Measurements from ENCODE around the gene BBS9.

Gene BBS9

GRCh38 chr7:33547880-33548279, 418.5 kb downstream of the BBS9 start:
- DNase-seq (ENCODE audit: low spot score): no peak

- no peak for DNase-seq (ENCODE audit: low spot score)
These were observed 421.0 kb downstream of the BBS9 start for GRCh38 chr7:33550363-33550762.

DNA sequence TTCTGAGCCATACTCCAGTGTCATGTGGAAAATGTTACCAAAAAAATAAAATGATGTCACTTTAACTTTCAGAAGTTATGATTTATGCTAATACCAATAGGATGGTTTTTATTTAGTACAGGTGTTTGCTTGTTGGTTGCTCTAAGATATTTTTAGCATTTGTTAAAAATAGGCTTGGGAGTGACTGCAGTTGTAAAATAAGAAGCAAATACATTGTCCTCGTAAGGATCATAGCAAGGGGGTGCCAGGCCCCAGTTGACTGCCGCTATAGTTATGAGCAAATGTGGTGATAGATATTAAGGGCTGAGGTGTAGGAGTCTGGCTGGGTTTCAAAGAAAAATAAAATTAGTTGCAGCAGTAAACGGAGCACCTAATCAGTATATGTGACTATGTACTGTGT, 421.6 kb downstream of the BBS9 start:
- DNase-seq (ENCODE audit: low spot score): no peak

DNA sequence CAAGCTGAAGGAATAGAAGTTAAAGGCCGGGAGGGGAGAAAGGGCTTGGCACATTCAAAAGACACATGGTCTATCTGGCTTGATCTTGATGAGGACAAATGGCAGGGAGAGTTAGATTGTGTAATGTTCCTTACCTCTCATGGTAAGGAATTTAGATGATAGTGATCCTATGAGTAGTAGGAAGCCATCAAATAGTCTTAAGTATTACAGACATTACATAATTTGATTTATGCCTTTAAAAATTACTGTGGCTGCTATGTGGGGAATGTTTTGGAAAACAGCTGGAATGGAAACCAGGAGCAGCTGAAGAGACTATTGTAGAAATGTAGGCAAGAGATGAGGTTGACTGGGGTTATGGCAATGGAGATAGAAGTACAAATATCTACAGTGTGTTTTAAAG, 424.7 kb downstream of the BBS9 start:
- no peak for DNase-seq (ENCODE audit: low spot score)

GRCh38 chr7:33554576-33554975, 425.2 kb downstream of the BBS9 start:
- no peak for DNase-seq (ENCODE audit: low spot score)

DNA sequence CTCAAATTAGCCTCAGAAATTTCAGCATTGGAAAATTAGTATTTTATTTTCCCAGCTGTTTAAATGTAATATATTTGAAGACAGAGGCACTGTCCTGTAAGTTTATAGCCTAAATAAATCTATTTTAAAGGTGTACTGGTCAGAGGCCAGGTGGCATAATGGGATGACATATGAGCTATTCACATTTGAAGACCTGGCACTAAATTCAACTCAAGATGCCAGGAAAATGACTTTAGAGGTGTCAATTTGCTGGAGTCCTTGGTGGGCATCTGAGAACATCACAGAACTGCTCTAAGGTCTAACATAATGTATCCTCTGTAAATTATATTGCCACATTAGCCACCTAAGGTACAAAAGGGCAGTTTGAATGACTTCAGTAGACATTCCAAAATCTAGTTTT, 427.1 kb downstream of the BBS9 start:
- DNase-seq (ENCODE audit: low spot score): no peak

GRCh38 chr7:33558549-33559323, 429.4 kb downstream of the BBS9 start:
- DNase-seq (ENCODE audit: low spot score): no peak

GRCh38 chr7:33559324-33559710, 430.0 kb downstream of the BBS9 start:
- DNase-seq (ENCODE audit: low spot score): no peak

DNA sequence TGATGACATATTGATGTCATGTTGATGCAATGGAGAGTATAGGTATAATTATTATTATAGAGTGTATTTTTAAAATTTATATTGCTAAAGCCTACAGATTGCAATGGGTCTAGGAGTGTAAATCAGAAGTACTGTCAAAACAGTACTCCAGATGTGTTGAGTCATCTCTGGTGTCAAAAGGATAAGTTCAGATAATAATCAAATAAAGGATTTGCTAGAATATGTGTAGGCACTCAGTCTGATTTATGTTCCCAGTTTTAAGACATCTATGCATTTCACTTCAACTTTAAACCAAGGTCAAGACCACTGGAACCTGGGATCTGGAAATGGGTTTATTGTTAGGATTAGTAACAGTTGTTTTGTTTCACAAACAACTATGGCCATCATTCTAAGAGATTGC, 433.6 kb downstream of the BBS9 start:
- DNase-seq (ENCODE audit: low spot score): no peak

- no peak for DNase-seq (ENCODE audit: low spot score)
These were observed 434.3 kb downstream of the BBS9 start for GRCh38 chr7:33563651-33564050.

- no peak for DNase-seq (ENCODE audit: low spot score)
These were observed 448.8 kb downstream of the BBS9 start for GRCh38 chr7:33578166-33578565.

DNA sequence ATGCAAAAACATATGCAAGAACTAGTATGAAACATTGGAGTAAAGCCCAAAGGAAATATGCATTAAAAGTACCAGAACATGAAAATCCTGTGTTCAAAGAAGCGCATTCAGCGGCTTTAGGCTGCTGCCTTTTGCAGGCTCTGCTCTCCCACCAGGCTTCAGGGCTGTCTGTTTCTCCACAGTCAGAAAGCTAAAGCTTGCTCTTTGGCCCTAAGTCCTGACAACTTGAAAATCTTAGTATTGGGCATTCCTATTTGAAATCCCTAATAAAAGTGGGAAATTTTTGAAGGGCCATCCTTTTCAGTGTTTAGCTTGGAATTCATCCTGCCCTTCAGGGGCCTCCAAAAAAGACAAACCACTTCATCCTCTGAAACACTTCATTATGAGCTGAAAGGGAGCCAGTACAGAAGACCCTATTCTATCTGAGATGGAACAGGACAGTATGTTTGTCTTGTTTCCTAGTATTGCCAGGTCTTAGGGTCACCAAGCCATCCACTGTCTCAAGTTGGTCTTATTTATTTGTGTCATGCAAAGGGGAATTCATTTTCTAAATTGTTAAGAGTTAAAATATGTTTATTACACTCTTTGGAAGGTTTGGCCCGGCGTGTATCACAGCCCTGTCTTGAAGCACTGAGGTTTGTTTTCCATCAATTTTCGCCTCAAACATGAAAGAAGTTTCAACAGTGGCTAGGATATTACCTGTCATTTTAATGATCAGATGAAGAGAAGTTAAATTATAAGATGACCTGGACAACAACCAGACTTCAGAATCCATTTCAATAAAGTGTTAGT, 449.7 kb downstream of the BBS9 start:
- no peak for DNase-seq (ENCODE audit: low spot score)

DNA sequence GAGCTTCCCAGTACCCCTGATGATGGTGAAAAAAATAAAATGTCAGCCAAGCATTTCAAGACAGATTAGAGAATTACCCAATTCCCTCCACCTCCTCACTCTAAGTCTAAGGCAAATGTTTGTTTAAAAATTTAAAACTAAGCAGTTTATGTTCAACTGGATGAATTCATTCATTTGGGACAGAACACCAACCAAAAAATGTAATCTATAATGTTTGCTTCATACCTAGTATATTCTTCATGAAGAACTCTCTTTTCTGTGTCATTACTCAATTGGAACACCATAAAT, 450.3 kb downstream of the BBS9 start:
- no peak for DNase-seq (ENCODE audit: low spot score)

DNA sequence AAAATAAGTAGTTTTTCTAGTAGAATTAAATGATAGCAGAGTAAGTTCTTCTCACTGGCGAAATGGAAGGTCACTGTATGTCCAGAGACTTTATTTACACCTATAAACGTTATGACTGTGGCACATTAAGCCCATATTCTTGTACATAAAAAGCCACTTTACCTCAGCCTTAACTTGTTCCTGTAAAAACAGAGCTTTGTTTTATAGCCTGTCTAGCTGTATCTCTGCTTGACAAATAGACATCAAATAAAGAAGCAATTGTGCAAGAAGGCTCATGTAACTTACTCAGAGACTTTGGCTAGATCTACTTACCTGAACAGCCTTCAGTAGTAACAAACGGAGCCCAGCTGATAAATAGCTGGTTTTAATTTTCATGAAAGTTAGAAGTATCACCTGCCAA, 451.9 kb downstream of the BBS9 start:
- no peak for DNase-seq (ENCODE audit: low spot score)

DNA sequence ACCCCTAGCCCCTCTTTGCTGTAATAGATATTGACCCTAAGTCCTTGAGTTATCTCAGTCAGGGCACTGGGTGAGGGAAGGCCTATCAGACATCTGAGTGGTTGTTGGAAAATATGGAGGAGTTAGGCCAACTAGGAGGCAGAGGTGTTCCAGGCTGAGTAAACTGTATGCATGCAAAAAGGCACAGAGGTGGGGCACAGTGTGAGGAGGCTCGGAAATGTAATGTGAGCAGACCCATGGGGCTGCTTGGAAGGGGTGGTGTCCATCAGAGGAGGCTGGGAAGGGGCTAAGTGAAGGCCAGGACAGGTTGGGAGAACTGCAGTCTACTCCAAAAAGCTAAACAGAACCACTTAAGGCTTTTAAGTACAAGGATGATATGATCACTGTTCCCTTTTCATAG, 452.7 kb downstream of the BBS9 start:
- no peak for DNase-seq (ENCODE audit: low spot score)

DNA sequence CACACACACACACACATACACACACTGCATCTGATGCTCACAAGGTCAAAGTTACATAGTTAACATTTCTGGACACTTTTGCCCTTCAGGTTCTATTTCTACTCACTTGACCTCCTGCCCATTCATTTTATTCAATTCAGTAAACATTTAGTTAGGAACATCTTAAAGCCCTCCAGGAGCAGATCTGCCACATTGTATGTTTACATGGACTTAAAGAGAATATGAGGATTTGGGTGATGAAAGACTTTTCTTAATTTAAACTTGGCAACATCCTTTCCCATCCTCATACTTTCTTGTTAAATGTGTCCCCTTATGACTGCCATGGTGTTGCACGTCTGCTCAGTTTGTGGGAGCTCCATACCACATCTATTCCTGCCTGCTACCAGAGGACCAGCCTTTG, 453.2 kb downstream of the BBS9 start:
- DNase-seq (ENCODE audit: low spot score): no peak

DNA sequence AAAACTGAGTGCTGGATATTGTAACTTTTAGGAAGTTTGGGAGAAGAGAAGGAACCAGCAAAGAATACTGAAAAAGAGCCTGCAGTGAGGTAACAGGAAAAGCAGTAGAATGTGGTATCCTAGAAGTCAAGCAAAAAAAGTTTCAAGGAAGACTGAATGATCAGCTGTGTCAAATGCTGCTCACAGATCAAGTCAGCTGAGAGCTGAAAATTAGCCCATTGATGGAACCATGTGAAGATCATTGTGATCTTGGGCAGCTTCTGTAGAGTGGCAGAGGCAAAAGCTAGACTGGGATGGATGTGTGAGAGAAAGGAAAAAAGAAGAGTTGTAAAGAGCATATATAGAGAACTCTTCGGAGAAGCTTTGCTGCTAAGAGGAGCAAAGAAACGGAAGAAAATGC, 460.5 kb downstream of the BBS9 start:
- no peak for DNase-seq (ENCODE audit: low spot score)

DNA sequence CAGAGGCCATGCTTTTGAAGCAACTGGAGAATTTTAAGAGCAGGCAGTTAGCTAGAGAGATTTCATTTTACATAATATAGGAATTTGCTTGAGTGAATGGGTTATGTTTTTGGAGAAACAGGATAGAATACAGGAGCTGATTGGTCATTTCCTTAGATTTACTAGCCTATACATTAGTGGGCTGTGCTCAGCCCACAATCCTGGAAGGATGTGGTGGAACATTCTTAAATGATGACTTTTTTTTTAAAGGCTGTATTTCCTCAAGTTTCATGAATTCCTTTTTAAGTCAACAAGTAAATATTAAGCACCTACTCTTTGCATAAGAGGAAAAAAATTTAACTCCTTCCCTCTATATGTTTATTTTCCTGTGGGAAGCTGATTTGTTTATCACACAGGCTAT, 461.6 kb downstream of the BBS9 start:
- DNase-seq (ENCODE audit: low spot score): no peak

DNA sequence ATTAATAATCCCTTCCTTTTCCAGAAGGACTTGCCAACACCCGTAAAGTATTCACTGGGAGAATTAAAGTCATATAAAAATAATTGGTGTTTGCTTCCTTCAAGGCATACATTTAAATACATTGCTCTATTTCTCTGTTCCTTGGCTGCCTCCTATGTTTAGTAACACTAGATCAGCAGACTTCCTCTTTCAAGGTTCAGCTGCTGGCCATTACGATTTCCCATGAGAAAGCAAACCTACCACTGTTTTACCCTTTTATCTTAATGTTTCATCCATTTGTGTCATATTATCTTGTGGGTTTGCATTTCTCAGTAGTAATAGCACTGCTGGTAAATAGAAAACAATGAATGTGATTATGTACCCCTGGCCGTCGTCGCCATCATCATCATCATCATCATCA, 462.1 kb downstream of the BBS9 start:
- DNase-seq (ENCODE audit: low spot score): no peak

DNA sequence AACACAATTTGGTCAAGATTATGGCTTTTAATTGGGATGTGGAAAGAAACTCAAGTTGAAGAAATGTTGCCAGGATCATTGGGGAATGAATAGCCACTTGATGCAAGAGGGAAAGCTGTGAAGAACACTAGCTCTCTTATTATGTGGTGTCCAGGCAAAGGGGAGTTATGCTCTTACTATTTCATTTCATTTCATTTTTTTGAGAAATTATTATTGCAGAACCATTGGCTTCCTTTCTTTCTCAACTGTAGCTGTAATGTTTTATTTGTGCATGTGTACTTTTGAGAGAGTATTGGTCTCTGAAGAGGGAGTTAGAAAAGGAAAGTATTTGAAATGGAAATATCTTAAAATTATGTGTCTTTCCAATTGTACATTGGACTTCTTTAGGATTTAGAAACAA, 463.4 kb downstream of the BBS9 start:
- no peak for DNase-seq (ENCODE audit: low spot score)

DNA sequence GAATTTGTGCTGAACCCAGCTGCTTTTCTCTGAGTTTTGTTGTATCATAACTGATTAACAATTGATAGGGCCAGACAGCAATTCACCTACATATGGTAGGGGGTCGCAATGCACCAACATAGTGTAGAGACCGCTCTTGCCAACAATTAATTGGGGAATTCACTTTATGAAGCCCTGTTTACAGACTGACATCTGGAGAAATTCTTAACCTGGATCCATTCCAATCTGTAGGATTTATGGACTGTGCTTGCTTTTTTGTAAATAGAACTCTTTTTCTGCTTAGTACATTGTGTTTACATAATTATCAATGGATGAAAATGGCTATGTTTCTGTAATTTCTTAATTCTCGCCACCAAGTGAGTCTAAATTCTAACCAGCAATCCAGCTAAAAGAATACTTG, 464.2 kb downstream of the BBS9 start:
- DNase-seq (ENCODE audit: low spot score): no peak

- DNase-seq (ENCODE audit: low spot score): no peak
These were observed 467.3 kb downstream of the BBS9 start for GRCh38 chr7:33596686-33597085.

- no peak for DNase-seq (ENCODE audit: low spot score)
These were observed 467.8 kb downstream of the BBS9 start for GRCh38 chr7:33597181-33597580.

GRCh38 chr7:33601101-33601500, 471.7 kb downstream of the BBS9 start:
- DNase-seq (ENCODE audit: low spot score): no peak
